GM23338 (cell line): ENCODE data around the gene GUCA2A.

Source experiments
- CTCF ChIP-seq, 2 experiments: fragments of 200-600 bp in 1 of 2; sonication (generic) in 1 of 2; conservative IDR thresholded peaks; 2 replicates each; pipeline versions ENCODE4 v1.5.1 to v1.6.1; 2016 to 2017; ENCODE audit warnings: antibody characterized with exemption in 2 of 2, low read depth in 2 of 2, mild to moderate bottlenecking in 2 of 2, moderate library complexity in 1 of 2
- POLR2AphosphoS5 ChIP-seq: IDR thresholded peaks from 2 replicates; pipeline ENCODE4 v1.6.1; 2016; ENCODE audit warnings: antibody characterized with exemption, low read depth

GRCh38 chr1:42189931-42190853 lies 25.6 kb upstream of the GUCA2A start:
- TF ChIP-seq POLR2AphosphoS5 (no peak), CTCF (conservative IDR thresholded peaks at IDR 0.05; ENCODE audit: low read depth in 2 of 2) (no peak)
